GM23248 (cell line): ENCODE data around the gene MPP3. TPM values are rescaled to one million over a fixed set of nuclear protein-coding genes. Genes with fewer than 3 reads are reported as not detected.
"Not testable (repeated sequence)": the region's sequence is repeated elsewhere in the genome, so short reads cannot be mapped to it uniquely, and the experiment has no call there.

Source experiments
- DNase-seq: peaks from one replicate; pipeline ENCODE4 v3.0.0-alpha.2; 2015
- H2AFZ ChIP-seq: fragments of 200-600 bp; sonication (generic); 2 replicates; pipeline ENCODE4 v1.6.1; 2016; ENCODE audit warnings: antibody characterized with exemption
- H3F3A ChIP-seq: fragments of 200-600 bp; sonication (generic); 2 replicates; pipeline ENCODE4 v1.6.1; 2016; ENCODE audit warnings: mild to moderate bottlenecking, antibody characterized with exemption, mixed run types; ENCODE audit not compliant: insufficient read depth
- H3K27ac ChIP-seq: fragments of 200-600 bp; sonication (generic); 2 replicates; pipeline ENCODE4 v1.5.1; 2016; ENCODE audit warnings: mild to moderate bottlenecking
- H3K27me3 ChIP-seq: fragments of 200-600 bp; sonication (generic); replicated peaks from 2 replicates; pipeline ENCODE4 v1.6.1; 2016; ENCODE audit warnings: mild to moderate bottlenecking; ENCODE audit not compliant: insufficient read depth
- H3K36me3 ChIP-seq: fragments of 200-600 bp; sonication (generic); 2 replicates; pipeline ENCODE4 v1.6.1; 2016; ENCODE audit warnings: low read depth, mild to moderate bottlenecking
- H3K4me1 ChIP-seq: fragments of 200-600 bp; sonication (generic); 2 replicates; pipeline ENCODE4 v1.6.1; 2016; ENCODE audit warnings: mild to moderate bottlenecking; ENCODE audit not compliant: insufficient read depth
- H3K4me2 ChIP-seq: fragments of 200-600 bp; sonication (generic); one replicate; pipeline ENCODE4 v1.6.1; 2016; ENCODE audit warnings: mild to moderate bottlenecking; ENCODE audit not compliant: unreplicated experiment
- H3K4me3 ChIP-seq: fragments of 200-600 bp; sonication (generic); 2 replicates; pipeline ENCODE4 v1.5.1; 2016; ENCODE audit warnings: mild to moderate bottlenecking
- H3K79me2 ChIP-seq: fragments of 200-600 bp; sonication (generic); 2 replicates; pipeline ENCODE4 v1.6.1; 2016; ENCODE audit warnings: mild to moderate bottlenecking; ENCODE audit not compliant: insufficient read depth
- H3K9ac ChIP-seq: fragments of 200-600 bp; sonication (generic); 2 replicates; pipeline ENCODE4 v1.6.1; 2016; ENCODE audit warnings: mild to moderate bottlenecking
- H3K9me2 ChIP-seq: fragments of 200-600 bp; sonication (generic); 2 replicates; pipeline ENCODE4 v1.6.1; 2016; ENCODE audit warnings: mixed run types, mild to moderate bottlenecking, moderate library complexity; ENCODE audit not compliant: insufficient read depth
- H3K9me3 ChIP-seq: fragments of 200-600 bp; sonication (generic); one replicate; pipeline ENCODE4 v1.6.1; 2017; ENCODE audit warnings: low read depth
- H4K20me1 ChIP-seq: fragments of 200-600 bp; sonication (generic); 2 replicates; pipeline ENCODE4 v1.6.0; 2016; ENCODE audit not compliant: insufficient read depth
- EZH2 ChIP-seq: fragments of 200-600 bp; sonication (generic); IDR thresholded peaks from 2 replicates; pipeline ENCODE4 v1.6.1; 2018; ENCODE audit warnings: antibody characterized with exemption, mild to moderate bottlenecking; ENCODE audit not compliant: insufficient read depth, poor library complexity, severe bottlenecking
- EZH2phosphoT487 ChIP-seq: fragments of 200-600 bp; sonication (generic); IDR thresholded peaks from 2 replicates; pipeline ENCODE4 v1.6.1; 2018; ENCODE audit warnings: antibody characterized with exemption, moderate library complexity, mild to moderate bottlenecking, low read depth; ENCODE audit not compliant: insufficient read depth
- WGBS, 2 experiments: methylation state at CpG; one replicate each; pipeline ENCODE4 v1.1.6; 2015 to 2017; ENCODE audit warnings: low lambda C conversion rate in 2 of 2, low coverage in 1 of 2; ENCODE audit errors: missing lambda C conversion rate in 2 of 2; 5-methylcytosine and 5-hydroxymethylcytosine counted together
- in situ Hi-C: fragments of 300-500 bp; cut with MboI; formaldehyde crosslinking; loops from 2 replicates; pipeline ENCODE4 v1.15.0; 2020
- polyA plus RNA-seq: library from polyadenylated mRNA; unstranded; fragments of >200 nt; fragmentation: Nextera tagmentation; extraction: Ambion mirVana; gene quantifications from 2 replicates; pipeline ENCODE4 v1.2.1, GENCODE V29; 2016
- total RNA-seq: library from RNA; depleted of rRNA; stranded (reverse); fragments of >200 nt; shearing (Covaris generic); gene quantifications from 2 replicates; pipeline ENCODE4 v1.2.3, GENCODE V29; 2014

Gene MPP3
- total and polyA plus RNA-seq, 2 experiments from 2014 or later, result 6.3 to 6.6 TPM

GRCh38 chr17:43846221-43846712, 13.3 kb upstream of the MPP3 start:
- H3K36me3 ChIP-seq, result no peaks in the 10 kb centered on the region
- WGBS, 2 experiments, result 16 to 17% methylated on average over 13 of the region's 13 CpGs
- no peak overlapping the region for H3K4me3 ChIP-seq
- no peak overlapping the region for H3K27ac ChIP-seq
- H3K9ac ChIP-seq, result no peak overlapping the region
- H4K20me1 ChIP-seq, result no peaks in the 10 kb centered on the region
- DNase-seq, result peak; percentile 84
- no peaks in the 10 kb centered on the region for H3K79me2 ChIP-seq
- no peaks in the 10 kb centered on the region for H3F3A ChIP-seq
- H3K4me1 ChIP-seq, result peaks cover 6% of the 10 kb centered on the region; the same call in 1 of the 2 replicates
- in situ Hi-C loops, result no loop called here
- H3K27me3 ChIP-seq, result peaks cover 20% of the 10 kb centered on the region; the same call in 1 of the 2 replicates
- H3K9me2 ChIP-seq, result no peaks in the 10 kb centered on the region
- TF ChIP-seq EZH2phosphoT487 (no peak), EZH2 (no peak)
- H3K9me3 ChIP-seq, result no peaks in the 10 kb centered on the region
- no peak overlapping the region for H3K4me2 ChIP-seq
- H2AFZ ChIP-seq, result no peak overlapping the region

- WGBS, 2 experiments, result 57 to 60% methylated on average over 4 of the region's 4 CpGs
- Histone ChIP-seq H3K9me3 (no peaks in the 10 kb centered on the region), H4K20me1 (no peaks in the 10 kb centered on the region), H2AFZ (no peak overlapping the region), H3K79me2 (no peaks in the 10 kb centered on the region), H3F3A (no peaks in the 10 kb centered on the region), H3K4me3 (no peak overlapping the region), H3K27ac (no peak overlapping the region), H3K4me2 (no peak overlapping the region), H3K9ac (no peak overlapping the region), H3K27me3 (peaks cover 24% of the 10 kb centered on the region; the same call in 1 of the 2 replicates), H3K9me2 (no peaks in the 10 kb centered on the region), H3K4me1 (peaks cover 7% of the 10 kb centered on the region; the same call in 1 of the 2 replicates), H3K36me3 (no peaks in the 10 kb centered on the region)
- in situ Hi-C loops, result no loop called here
- no peak for DNase-seq
- no peak for TF ChIP-seq EZH2
- no peak for TF ChIP-seq EZH2phosphoT487
Observed at GRCh38 chr17:43845766-43846165, 12.8 kb upstream of the MPP3 start.

DNA sequence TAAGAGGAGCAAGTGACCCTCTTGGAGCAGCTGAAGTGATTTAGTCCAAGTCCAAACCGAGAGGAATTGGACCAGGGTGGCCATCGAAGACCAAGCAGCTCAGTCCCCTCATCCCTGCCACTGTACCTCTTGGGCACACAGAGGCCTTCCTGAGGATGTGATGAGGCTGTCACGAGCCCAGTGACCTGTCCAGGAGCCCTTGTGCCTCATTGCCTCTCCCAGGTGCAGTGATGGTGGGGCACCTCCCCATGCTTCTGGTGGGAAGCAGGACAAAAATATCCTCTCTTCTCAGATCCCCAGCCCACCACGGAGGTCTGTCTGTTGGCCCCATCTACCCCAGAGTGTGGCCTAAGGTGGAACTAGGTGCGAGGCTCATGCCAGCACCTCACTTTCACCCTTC, 11.3 kb upstream of the MPP3 start:
- Histone ChIP-seq H3K4me2 (no peak overlapping the region), H3K36me3 (no peaks in the 10 kb centered on the region), H3K27ac (no peak overlapping the region), H3K9me3 (no peaks in the 10 kb centered on the region), H2AFZ (no peak overlapping the region), H3K79me2 (no peaks in the 10 kb centered on the region), H3K9me2 (no peaks in the 10 kb centered on the region), H3K4me3 (no peak overlapping the region), H3F3A (no peaks in the 10 kb centered on the region), H3K27me3 (peaks cover 24% of the 10 kb centered on the region; the same call in 1 of the 2 replicates), H3K9ac (no peak overlapping the region), H3K4me1 (peaks cover 7% of the 10 kb centered on the region; the same call in 1 of the 2 replicates), H4K20me1 (no peaks in the 10 kb centered on the region)
- 76 to 86% methylated on average over 5 of the region's 5 CpGs for WGBS, 2 experiments
- in situ Hi-C loops, result no loop called here
- no peak for TF ChIP-seq EZH2phosphoT487
- no peak for TF ChIP-seq EZH2
- DNase-seq, result no peak

- no peak overlapping the region for H3K9ac ChIP-seq
- no peak overlapping the region for H3K4me2 ChIP-seq
- no peaks in the 10 kb centered on the region for H3K9me2 ChIP-seq
- no peaks in the 10 kb centered on the region for H3K9me3 ChIP-seq
- no peaks in the 10 kb centered on the region for H3K79me2 ChIP-seq
- no peak overlapping the region for H3K27ac ChIP-seq
- H4K20me1 ChIP-seq, result no peaks in the 10 kb centered on the region
- 73 to 77% methylated on average over 7 of the region's 7 CpGs for WGBS, 2 experiments
- DNase-seq, result no peak
- no peak overlapping the region for H3K4me3 ChIP-seq
- peaks cover 7% of the 10 kb centered on the region; the same call in 1 of the 2 replicates for H3K4me1 ChIP-seq
- no peaks in the 10 kb centered on the region for H3K36me3 ChIP-seq
- no peak overlapping the region for H2AFZ ChIP-seq
- TF ChIP-seq EZH2, result no peak
- no peak for TF ChIP-seq EZH2phosphoT487
- H3K27me3 ChIP-seq, result peaks cover 26% of the 10 kb centered on the region; the same call in 1 of the 2 replicates
- in situ Hi-C loops, result no loop called here
- H3F3A ChIP-seq, result no peaks in the 10 kb centered on the region
Observed at GRCh38 chr17:43842975-43843325, 10.0 kb upstream of the MPP3 start.

DNA sequence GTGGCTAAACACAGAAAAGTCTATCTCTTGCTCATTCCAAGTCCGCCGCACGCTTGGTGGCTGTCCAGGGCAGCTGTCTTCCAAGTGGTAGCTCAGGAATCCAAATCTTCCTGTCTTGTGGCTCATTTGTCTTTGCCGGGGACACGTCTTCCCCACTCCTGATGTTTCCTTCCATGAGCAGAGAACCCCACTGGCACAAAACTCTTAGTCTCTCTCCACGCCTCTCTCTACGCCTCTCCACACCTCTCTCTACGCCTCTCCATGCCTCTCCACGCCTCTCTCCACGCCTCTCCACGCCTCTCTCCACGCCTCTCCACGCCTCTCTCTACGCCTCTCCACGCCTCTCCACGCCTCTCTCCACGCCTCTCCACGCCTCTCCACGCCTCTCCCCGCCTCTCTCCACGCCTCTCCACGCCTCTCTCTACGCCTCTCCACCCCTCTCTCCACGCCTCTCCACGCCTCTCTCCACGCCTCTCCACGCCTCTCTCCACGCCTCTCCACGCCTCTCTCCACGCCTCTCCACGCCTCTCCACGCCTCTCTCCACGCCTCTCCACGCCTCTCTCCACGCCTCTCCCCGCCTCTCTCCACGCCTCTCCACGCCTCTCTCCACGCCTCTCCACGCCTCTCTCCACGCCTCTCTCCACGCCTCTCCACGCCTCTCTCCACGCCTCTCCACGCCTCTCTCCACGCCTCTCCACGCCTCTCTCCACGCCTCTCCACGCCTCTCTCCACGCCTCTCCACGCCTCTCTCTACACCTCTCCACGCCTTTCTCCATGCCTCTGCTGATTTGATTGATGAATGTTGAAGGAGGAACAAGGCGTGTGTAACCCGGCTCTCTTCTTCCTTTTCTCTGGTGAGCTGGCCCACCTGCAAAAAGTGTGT, 9.4 kb upstream of the MPP3 start:
- H3K79me2 ChIP-seq, H3K36me3 ChIP-seq, H3K4me1 ChIP-seq, H3K9ac ChIP-seq, H3K9me3 ChIP-seq, H3F3A ChIP-seq, H2AFZ ChIP-seq, H3K27ac ChIP-seq, in situ Hi-C loops, H3K9me2 ChIP-seq, H4K20me1 ChIP-seq: not testable (repeated sequence)
- Histone ChIP-seq H3K4me2 (peak overlapping the region; percentile 61), H3K4me3 (peak overlapping the region; percentile 29; the same call in 1 of the 2 replicates), H3K27me3 (peaks cover 24% of the 10 kb centered on the region; the same call in 1 of the 2 replicates)
- peak; percentile 64 for DNase-seq
- 51 to 69% methylated on average over 16 to 54 of the region's 54 CpGs for WGBS, 2 experiments
